HL-60 (cell line): ENCODE measurements around the gene FAM76A.

Experiments used
- DNase-seq, 2 experiments: peaks; one replicate each; pipeline ENCODE4 v3.0.0-alpha.2; 2010 to 2020; ENCODE audit warnings: low read depth in 1 of 2, low spot score in 1 of 2
- H3K27ac ChIP-seq: fragments of 250-450 bp; sonication (Bioruptor Pico); replicated peaks from 2 replicates; pipeline ENCODE4 v1.5.1; 2020; ENCODE audit warnings: mild to moderate bottlenecking, moderate library complexity
- H3K27me3 ChIP-seq: fragments of 250-450 bp; sonication (Bioruptor Pico); 2 replicates; pipeline ENCODE4 v1.5.1; 2021; ENCODE audit warnings: mild to moderate bottlenecking, moderate library complexity; ENCODE audit not compliant: insufficient read depth, poor library complexity, severe bottlenecking
- H3K4me3 ChIP-seq: replicated peaks from 2 replicates; pipeline ENCODE4 v1.5.1; 2011; ENCODE audit warnings: mild to moderate bottlenecking, control low read depth, low read length; ENCODE audit not compliant: insufficient read depth
- CTCF ChIP-seq: IDR thresholded peaks from one replicate; pipeline ENCODE4 v1.5.1; 2011; ENCODE audit warnings: low read length, control low read depth, inconsistent platforms; ENCODE audit not compliant: insufficient read depth
- GABPA ChIP-seq: IDR thresholded peaks from 2 replicates; pipeline ENCODE4 v1.6.1; 2012; ENCODE audit warnings: low read depth
- POLR2AphosphoS5 ChIP-seq: IDR thresholded peaks from 2 replicates; pipeline ENCODE4 v1.6.1; 2012; ENCODE audit warnings: low read depth
- SPI1 ChIP-seq: IDR thresholded peaks from 2 replicates; pipeline ENCODE4 v1.6.1; 2012; ENCODE audit warnings: low read depth, mild to moderate bottlenecking, borderline replicate concordance
- TF ChIP-seq, protein P1 (sequence below): IDR thresholded peaks from 2 replicates; pipeline ENCODE4 v1.6.1; 2012; ENCODE audit warnings: low read depth; ENCODE audit not compliant: insufficient replicate concordance

FAM76A gene

DNA sequence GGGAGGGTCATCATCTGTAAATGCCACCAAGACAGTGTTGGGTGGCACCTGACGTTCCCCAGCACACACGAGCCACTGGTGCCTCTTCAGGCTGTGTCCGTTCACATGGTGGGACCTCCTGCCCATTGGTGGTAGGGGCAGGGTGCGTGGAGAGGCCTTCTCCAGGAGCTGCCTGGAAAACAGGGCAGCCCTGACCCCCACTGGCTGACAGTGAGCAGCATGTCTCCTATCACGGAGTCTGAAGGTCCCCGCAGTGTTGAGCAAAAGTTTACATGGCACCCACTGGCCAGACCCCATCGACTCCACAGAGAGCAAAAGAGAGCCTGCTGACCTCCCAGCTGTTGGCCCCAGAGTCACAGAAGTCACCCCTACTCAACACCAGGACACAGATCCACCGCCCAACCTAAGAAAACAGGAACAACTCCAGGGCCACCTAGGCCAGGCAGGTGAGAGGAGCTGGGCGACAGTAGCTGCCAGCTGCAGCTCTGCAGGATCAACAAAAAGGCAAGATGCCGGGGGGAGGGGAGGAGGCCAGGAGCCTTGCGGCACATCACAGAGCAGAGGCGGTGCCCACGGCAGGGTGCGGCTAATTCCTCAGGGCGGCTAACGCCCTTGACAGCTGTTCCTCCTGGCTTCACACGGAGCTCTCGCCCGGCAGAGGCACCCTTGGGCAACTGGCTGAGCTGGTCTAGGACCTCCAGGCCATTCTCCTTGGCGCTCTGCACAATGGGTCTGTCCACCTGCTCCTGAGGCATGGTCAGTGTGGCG lies 39.4 kb upstream of the FAM76A start:
- no peak for DNase-seq
- no peaks in the 10 kb centered on the region for H3K27me3 ChIP-seq
- no peak for TF ChIP-seq GABPA
- TF ChIP-seq, protein P1, sequence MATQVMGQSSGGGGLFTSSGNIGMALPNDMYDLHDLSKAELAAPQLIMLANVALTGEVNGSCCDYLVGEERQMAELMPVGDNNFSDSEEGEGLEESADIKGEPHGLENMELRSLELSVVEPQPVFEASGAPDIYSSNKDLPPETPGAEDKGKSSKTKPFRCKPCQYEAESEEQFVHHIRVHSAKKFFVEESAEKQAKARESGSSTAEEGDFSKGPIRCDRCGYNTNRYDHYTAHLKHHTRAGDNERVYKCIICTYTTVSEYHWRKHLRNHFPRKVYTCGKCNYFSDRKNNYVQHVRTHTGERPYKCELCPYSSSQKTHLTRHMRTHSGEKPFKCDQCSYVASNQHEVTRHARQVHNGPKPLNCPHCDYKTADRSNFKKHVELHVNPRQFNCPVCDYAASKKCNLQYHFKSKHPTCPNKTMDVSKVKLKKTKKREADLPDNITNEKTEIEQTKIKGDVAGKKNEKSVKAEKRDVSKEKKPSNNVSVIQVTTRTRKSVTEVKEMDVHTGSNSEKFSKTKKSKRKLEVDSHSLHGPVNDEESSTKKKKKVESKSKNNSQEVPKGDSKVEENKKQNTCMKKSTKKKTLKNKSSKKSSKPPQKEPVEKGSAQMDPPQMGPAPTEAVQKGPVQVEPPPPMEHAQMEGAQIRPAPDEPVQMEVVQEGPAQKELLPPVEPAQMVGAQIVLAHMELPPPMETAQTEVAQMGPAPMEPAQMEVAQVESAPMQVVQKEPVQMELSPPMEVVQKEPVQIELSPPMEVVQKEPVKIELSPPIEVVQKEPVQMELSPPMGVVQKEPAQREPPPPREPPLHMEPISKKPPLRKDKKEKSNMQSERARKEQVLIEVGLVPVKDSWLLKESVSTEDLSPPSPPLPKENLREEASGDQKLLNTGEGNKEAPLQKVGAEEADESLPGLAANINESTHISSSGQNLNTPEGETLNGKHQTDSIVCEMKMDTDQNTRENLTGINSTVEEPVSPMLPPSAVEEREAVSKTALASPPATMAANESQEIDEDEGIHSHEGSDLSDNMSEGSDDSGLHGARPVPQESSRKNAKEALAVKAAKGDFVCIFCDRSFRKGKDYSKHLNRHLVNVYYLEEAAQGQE: no peak
- TF ChIP-seq SPI1: no peak
- no peak for TF ChIP-seq CTCF
- TF ChIP-seq POLR2AphosphoS5: no peak

GRCh38 chr1:27687906-27688305 lies 37.9 kb upstream of the FAM76A start:
- DNase-seq: no peak
- Histone ChIP-seq H3K4me3 (no peak overlapping the region), H3K27me3 (no peaks in the 10 kb centered on the region), H3K27ac (no peak overlapping the region)
- TF ChIP-seq SPI1: no peak
- TF ChIP-seq CTCF: no peak
- TF ChIP-seq, protein P1: no peak
- TF ChIP-seq POLR2AphosphoS5: no peak
- no peak for TF ChIP-seq GABPA

More for the DNA sequence above, 39.4 kb upstream of the FAM76A start:
- H3K27ac ChIP-seq: no peak overlapping the region
- no peak overlapping the region for H3K4me3 ChIP-seq

DNA sequence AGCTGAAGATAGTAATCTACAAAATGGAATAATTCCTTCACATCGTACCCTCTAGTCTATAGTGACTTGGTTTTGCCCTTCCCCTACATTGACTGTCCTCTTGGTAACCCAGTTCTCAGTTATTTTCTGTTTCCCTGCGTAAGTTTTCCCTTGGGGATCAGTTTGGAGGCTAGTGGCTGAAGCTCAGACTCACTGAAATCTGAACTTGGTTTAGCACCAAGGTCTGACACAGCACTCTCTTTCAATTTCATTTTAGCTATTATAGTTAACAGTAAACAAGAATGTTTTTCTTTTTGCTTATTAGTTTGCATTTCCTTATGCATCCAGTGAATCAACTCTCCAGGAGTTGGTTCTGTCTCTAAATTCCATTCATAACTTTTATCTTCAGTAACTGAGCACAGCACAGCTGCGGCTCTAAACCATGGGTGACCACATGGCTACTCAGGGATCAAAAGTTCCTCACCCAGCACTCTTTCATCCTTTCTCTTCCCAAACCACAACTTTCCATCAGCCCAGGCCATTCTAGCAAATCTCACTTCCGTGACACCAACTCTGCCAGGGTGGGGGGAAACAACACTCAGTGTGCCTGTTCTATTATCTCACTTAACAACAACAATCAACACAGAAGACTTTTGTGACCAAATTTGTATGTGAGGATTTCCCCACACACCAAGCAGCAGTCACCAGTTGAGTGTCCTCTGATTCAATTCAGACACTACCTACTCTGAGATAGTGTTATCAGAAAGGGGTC lies 36.2 kb upstream of the FAM76A start:
- DNase-seq: no peak
- TF ChIP-seq SPI1 (no peak), CTCF (no peak), POLR2AphosphoS5 (no peak), GABPA (no peak)
- TF ChIP-seq, protein P1: no peak
- Histone ChIP-seq H3K4me3 (no peak overlapping the region), H3K27ac (no peak overlapping the region), H3K27me3 (no peaks in the 10 kb centered on the region)
